Activated naive CD8-positive, alpha-beta T cell treated with anti-CD3 and anti-CD28 coated beads, Interleukin-2, amount 10 ng/mL, durations not matched to agents 7 days and 5 days (primary cell): ENCODE measurements around the gene FZD8. TPM values are rescaled to one million over a fixed set of nuclear protein-coding genes. Genes with fewer than 3 reads are reported as not detected.
"Not testable (repeated sequence)": the region's sequence is repeated elsewhere in the genome, so short reads cannot be mapped to it uniquely, and the experiment has no call there.

Experiments
- ATAC-seq: fragments of 150-1000 bp; cut with Tn5 transposase; one replicate; pipeline ENCODE4 v1.10.0; 2021; ENCODE audit warnings: low read depth, moderate library complexity
- POLR2A ChIA-PET: fragments of 350-600 bp; sonication (Branson Sonifier 250); formaldehyde crosslinking; loops from one replicate; lab custom pipeline; 2021; ENCODE audit warnings: antibody characterized with exemption; lab: Charles Lee
- DNase-seq: peaks from one replicate; pipeline ENCODE4 v3.0.0; 2021
- H3K27ac Mint-ChIP-seq: one replicate; pipeline ENCODE4 v1.8.0; 2022; ENCODE audit warnings: mild to moderate bottlenecking, mixed read lengths
- H3K27me3 Mint-ChIP-seq: one replicate; pipeline ENCODE4 v1.8.0; 2022; ENCODE audit warnings: mild to moderate bottlenecking, moderate library complexity, mixed read lengths
- H3K36me3 Mint-ChIP-seq: one replicate; pipeline ENCODE4 v1.8.0; 2021; ENCODE audit warnings: mild to moderate bottlenecking, mixed read lengths
- H3K4me1 Mint-ChIP-seq: one replicate; pipeline ENCODE4 v1.8.0; 2021; ENCODE audit warnings: mixed read lengths
- H3K4me3 Mint-ChIP-seq: one replicate; pipeline ENCODE4 v1.8.0; 2022; ENCODE audit warnings: mild to moderate bottlenecking, moderate library complexity, mixed read lengths
- H3K9me3 Mint-ChIP-seq: one replicate; pipeline ENCODE4 v1.8.0; 2021; ENCODE audit warnings: mixed read lengths
- total RNA-seq, 2 experiments: library from RNA; stranded (reverse); gene quantifications; one replicate each; pipeline ENCODE4 v1.2.3, GENCODE V29; 2021

The FZD8 gene
- total RNA-seq, result under 1 TPM; 0.28 to 0.42 TPM

GRCh38 chr10:35642035-35642792 is at the start of gene FZD8:
Gene FZD8, minus strand, starts transcription at chr10:35642296. Its CDS starts 867 bp downstream, at chr10:35641429.
- Mint-ChIP-seq H3K9me3 (no peaks in the 10 kb centered on the region), H3K4me1 (peaks cover 9% of the 10 kb centered on the region), H3K36me3 (no peaks in the 10 kb centered on the region), H3K4me3 (peak within 1 kb of the TSS; percentile 81), H3K27me3 (peaks cover 70% of the 10 kb centered on the region), H3K27ac (no peak within 1 kb of the TSS)
- ATAC-seq (peak; percentile 86), DNase-seq (peak; percentile 77)
- POLR2A ChIA-PET, result no interaction called here

- no peaks in the 10 kb centered on the region for H3K4me1 Mint-ChIP-seq
- no peaks in the 10 kb centered on the region for H3K27me3 Mint-ChIP-seq
- no peak overlapping the region for H3K4me3 Mint-ChIP-seq
- DNase-seq (no peak), ATAC-seq (no peak)
- no peaks in the 10 kb centered on the region for H3K9me3 Mint-ChIP-seq
- no peaks in the 10 kb centered on the region for H3K36me3 Mint-ChIP-seq
- POLR2A ChIA-PET, result no interaction called here
- H3K27ac Mint-ChIP-seq, result no peak overlapping the region
Measured at GRCh38 chr10:35691522-35692236, 49.6 kb upstream of the FZD8 start.

GRCh38 chr10:35690534-35690933 is 48.4 kb upstream of the FZD8 start:
- POLR2A ChIA-PET, result no interaction called here
- Mint-ChIP-seq H3K36me3 (no peaks in the 10 kb centered on the region), H3K4me1 (no peaks in the 10 kb centered on the region), H3K9me3 (no peaks in the 10 kb centered on the region), H3K27me3 (no peaks in the 10 kb centered on the region), H3K27ac (no peak overlapping the region), H3K4me3 (no peak overlapping the region)
- ATAC-seq (no peak), DNase-seq (no peak)

- DNase-seq, H3K27ac Mint-ChIP-seq, H3K4me3 Mint-ChIP-seq, H3K4me1 Mint-ChIP-seq, ATAC-seq, H3K27me3 Mint-ChIP-seq, H3K9me3 Mint-ChIP-seq, POLR2A ChIA-PET, H3K36me3 Mint-ChIP-seq: not testable (repeated sequence)
Measured at GRCh38 chr10:35685858-35686257, 43.8 kb upstream of the FZD8 start.

GRCh38 chr10:35685402-35685801 is 43.3 kb upstream of the FZD8 start:
- H3K4me1 Mint-ChIP-seq, result no peaks in the 10 kb centered on the region
- POLR2A ChIA-PET, result no interaction called here
- H3K36me3 Mint-ChIP-seq, result no peaks in the 10 kb centered on the region
- H3K27me3 Mint-ChIP-seq, result peaks cover 2% of the 10 kb centered on the region
- H3K27ac Mint-ChIP-seq, result no peak overlapping the region
- H3K4me3 Mint-ChIP-seq, result no peak overlapping the region
- ATAC-seq (no peak), DNase-seq (no peak)
- H3K9me3 Mint-ChIP-seq, result peaks cover 4% of the 10 kb centered on the region

- no peak overlapping the region for H3K27ac Mint-ChIP-seq
- H3K9me3 Mint-ChIP-seq, result peaks cover 4% of the 10 kb centered on the region
- H3K4me1 Mint-ChIP-seq, result no peaks in the 10 kb centered on the region
- H3K36me3 Mint-ChIP-seq, result no peaks in the 10 kb centered on the region
- H3K4me3 Mint-ChIP-seq, result no peak overlapping the region
- peaks cover 2% of the 10 kb centered on the region for H3K27me3 Mint-ChIP-seq
- DNase-seq, result no peak
- no peak for ATAC-seq
- POLR2A ChIA-PET, result no interaction called here
Measured at GRCh38 chr10:35684586-35684985, 42.5 kb upstream of the FZD8 start.

- Mint-ChIP-seq H3K27ac (no peak overlapping the region), H3K9me3 (no peaks in the 10 kb centered on the region), H3K4me3 (no peak overlapping the region), H3K27me3 (peaks cover 4% of the 10 kb centered on the region), H3K36me3 (no peaks in the 10 kb centered on the region), H3K4me1 (no peaks in the 10 kb centered on the region)
- no peak for ATAC-seq
- no peak for DNase-seq
- POLR2A ChIA-PET, result no interaction called here
Measured at GRCh38 chr10:35675846-35676245, 33.8 kb upstream of the FZD8 start.

- Mint-ChIP-seq H3K36me3 (no peaks in the 10 kb centered on the region), H3K4me1 (no peaks in the 10 kb centered on the region), H3K4me3 (no peak overlapping the region), H3K9me3 (no peaks in the 10 kb centered on the region), H3K27ac (no peak overlapping the region), H3K27me3 (peaks cover 4% of the 10 kb centered on the region)
- ATAC-seq, result no peak
- DNase-seq, result no peak
- POLR2A ChIA-PET, result no interaction called here
Measured at GRCh38 chr10:35674843-35675242, 32.7 kb upstream of the FZD8 start.

GRCh38 chr10:35668865-35669650 is 27.0 kb upstream of the FZD8 start:
- H3K36me3 Mint-ChIP-seq, result peaks cover 4% of the 10 kb centered on the region
- H3K4me1 Mint-ChIP-seq, result no peaks in the 10 kb centered on the region
- H3K27me3 Mint-ChIP-seq, result peaks cover 2% of the 10 kb centered on the region
- peaks cover 14% of the 10 kb centered on the region for H3K9me3 Mint-ChIP-seq
- POLR2A ChIA-PET, result no interaction called here
- ATAC-seq (no peak), DNase-seq (no peak)
- no peak overlapping the region for H3K27ac Mint-ChIP-seq
- no peak overlapping the region for H3K4me3 Mint-ChIP-seq

GRCh38 chr10:35667971-35668370 is 25.9 kb upstream of the FZD8 start:
- POLR2A ChIA-PET, result no interaction called here
- H3K27ac Mint-ChIP-seq, result no peak overlapping the region
- H3K4me1 Mint-ChIP-seq, result no peaks in the 10 kb centered on the region
- H3K4me3 Mint-ChIP-seq, result no peak overlapping the region
- no peak for DNase-seq
- no peak for ATAC-seq
- peaks cover 5% of the 10 kb centered on the region for H3K27me3 Mint-ChIP-seq
- H3K9me3 Mint-ChIP-seq, result peaks cover 14% of the 10 kb centered on the region
- peaks cover 4% of the 10 kb centered on the region for H3K36me3 Mint-ChIP-seq

GRCh38 chr10:35667270-35667889 is 25.3 kb upstream of the FZD8 start:
- H3K27ac Mint-ChIP-seq, result no peak overlapping the region
- POLR2A ChIA-PET, result no interaction called here
- no peak for DNase-seq
- peaks cover 5% of the 10 kb centered on the region for H3K27me3 Mint-ChIP-seq
- no peak overlapping the region for H3K4me3 Mint-ChIP-seq
- peaks cover 14% of the 10 kb centered on the region for H3K9me3 Mint-ChIP-seq
- H3K36me3 Mint-ChIP-seq, result peaks cover 4% of the 10 kb centered on the region
- no peaks in the 10 kb centered on the region for H3K4me1 Mint-ChIP-seq
- ATAC-seq, result no peak

- no peak overlapping the region for H3K4me3 Mint-ChIP-seq
- ATAC-seq, result no peak
- POLR2A ChIA-PET, result no interaction called here
- no peak for DNase-seq
- no peaks in the 10 kb centered on the region for H3K36me3 Mint-ChIP-seq
- no peaks in the 10 kb centered on the region for H3K4me1 Mint-ChIP-seq
- peaks cover 18% of the 10 kb centered on the region for H3K27me3 Mint-ChIP-seq
- peaks cover 4% of the 10 kb centered on the region for H3K9me3 Mint-ChIP-seq
- no peak overlapping the region for H3K27ac Mint-ChIP-seq
Measured at GRCh38 chr10:35661236-35661635, 19.1 kb upstream of the FZD8 start.

GRCh38 chr10:35659456-35659855 is 17.4 kb upstream of the FZD8 start:
- ATAC-seq (no peak), DNase-seq (no peak)
- Mint-ChIP-seq H3K27me3 (peaks cover 22% of the 10 kb centered on the region), H3K4me3 (no peak overlapping the region), H3K36me3 (no peaks in the 10 kb centered on the region), H3K4me1 (no peaks in the 10 kb centered on the region), H3K27ac (no peak overlapping the region), H3K9me3 (peaks cover 4% of the 10 kb centered on the region)
- POLR2A ChIA-PET, result no interaction called here
